ENCODE data around the gene CDCP2. TPM values are rescaled to one million over a fixed set of nuclear protein-coding genes. Genes with fewer than 3 reads are reported as not detected.

The CDCP2 gene
- total and polyA plus RNA-seq, 2 experiments from 2014 or later = not detected

- WGBS (ENCODE audit: low lambda C conversion rate, missing lambda C conversion rate) = 66% methylated on average over 2 of the region's 2 CpGs
- Histone ChIP-seq H3K36me3 (replicated peaks; ENCODE audit: insufficient read depth, low read depth) (no peaks in the 10 kb centered on the region), H2AFZ (no peak overlapping the region), H3K4me2 (no peak overlapping the region), H3K27me3 (no peaks in the 10 kb centered on the region), H3K9me3 (ENCODE audit: low read depth) (no peaks in the 10 kb centered on the region), H3K27ac (no peak overlapping the region), H4K20me1 (ENCODE audit: insufficient read depth, poor library complexity, severe bottlenecking) (no peaks in the 10 kb centered on the region), H3K79me2 (no peaks in the 10 kb centered on the region), H3K9me2 (replicated peaks; ENCODE audit: insufficient read depth) (no peaks in the 10 kb centered on the region), H3K4me1 (ENCODE audit: insufficient read depth) (peaks cover 4% of the 10 kb centered on the region), H3K4me3 (no peak overlapping the region)
- no peak for DNase-seq (ENCODE audit: low spot score)
- TF ChIP-seq CTCF (IDR thresholded peaks at IDR 0.05; ENCODE audit: poor library complexity) (no peak), EZH2phosphoT487 (IDR thresholded peaks at IDR 0.05; ENCODE audit: low read depth, severe bottlenecking, unreplicated experiment) (no peak), EZH2 (IDR thresholded peaks at IDR 0.05; ENCODE audit: borderline replicate concordance) (no peak)
Measured at GRCh38 chr1:54100500-54100899, 52.3 kb downstream of the CDCP2 start.

- H3K27me3 ChIP-seq = no peaks in the 10 kb centered on the region
- WGBS (ENCODE audit: low lambda C conversion rate, missing lambda C conversion rate) = 90% methylated on average over 6 of the region's 6 CpGs
- no peak overlapping the region for H3K27ac ChIP-seq
Measured at GRCh38 chr1:54099061-54099610, 53.7 kb downstream of the CDCP2 start.

GRCh38 chr1:54096877-54097240, 55.9 kb downstream of the CDCP2 start:
- Histone ChIP-seq H3K79me2 (no peaks in the 10 kb centered on the region), H3K4me2 (no peak overlapping the region), H3K36me3 (replicated peaks; ENCODE audit: insufficient read depth, low read depth) (no peaks in the 10 kb centered on the region), H2AFZ (no peak overlapping the region), H3K27ac (no peak overlapping the region), H3K4me3 (no peak overlapping the region), H3K9me2 (replicated peaks; ENCODE audit: insufficient read depth) (no peaks in the 10 kb centered on the region), H4K20me1 (ENCODE audit: insufficient read depth, poor library complexity, severe bottlenecking) (no peaks in the 10 kb centered on the region), H3K27me3 (no peaks in the 10 kb centered on the region), H3K4me1 (ENCODE audit: insufficient read depth) (peaks cover 4% of the 10 kb centered on the region), H3K9me3 (ENCODE audit: low read depth) (no peaks in the 10 kb centered on the region)
- no peak for DNase-seq (ENCODE audit: low spot score)
- WGBS (ENCODE audit: low lambda C conversion rate, missing lambda C conversion rate) = 74% methylated on average over 7 of the region's 7 CpGs
- no peak for TF ChIP-seq CTCF (IDR thresholded peaks at IDR 0.05; ENCODE audit: poor library complexity)
- TF ChIP-seq EZH2phosphoT487 (IDR thresholded peaks at IDR 0.05; ENCODE audit: low read depth, severe bottlenecking, unreplicated experiment) = no peak
- no peak for TF ChIP-seq EZH2 (IDR thresholded peaks at IDR 0.05; ENCODE audit: borderline replicate concordance)

More at GRCh38 chr1:54099061-54099610, 53.7 kb downstream of the CDCP2 start:
- H4K20me1 ChIP-seq (ENCODE audit: insufficient read depth, poor library complexity, severe bottlenecking) = no peaks in the 10 kb centered on the region
- H3K9me3 ChIP-seq (ENCODE audit: low read depth) = no peaks in the 10 kb centered on the region
- H3K9me2 ChIP-seq (replicated peaks; ENCODE audit: insufficient read depth) = no peaks in the 10 kb centered on the region
- peaks cover 4% of the 10 kb centered on the region for H3K4me1 ChIP-seq (ENCODE audit: insufficient read depth)
- no peaks in the 10 kb centered on the region for H3K79me2 ChIP-seq
- no peak overlapping the region for H3K4me2 ChIP-seq
- H3K4me3 ChIP-seq = no peak overlapping the region
- H3K36me3 ChIP-seq (replicated peaks; ENCODE audit: insufficient read depth, low read depth) = no peaks in the 10 kb centered on the region
- no peak overlapping the region for H2AFZ ChIP-seq
- no peak for DNase-seq (ENCODE audit: low spot score)
- no peak for TF ChIP-seq EZH2phosphoT487 (IDR thresholded peaks at IDR 0.05; ENCODE audit: low read depth, severe bottlenecking, unreplicated experiment)
- TF ChIP-seq EZH2 (IDR thresholded peaks at IDR 0.05; ENCODE audit: borderline replicate concordance) = no peak
- no peak for TF ChIP-seq CTCF (IDR thresholded peaks at IDR 0.05; ENCODE audit: poor library complexity)

Measured in hepatocyte (in vitro differentiated cells).